K562 (cell line): ENCODE results near the gene TMEM151A. TPM values are rescaled to one million over a fixed set of nuclear protein-coding genes. Genes with fewer than 3 reads are reported as not detected.

ENCODE experiments used
- ATAC-seq: fragments of 200-7000 bp; cut with Tn5 transposase; 3 replicates; pipeline ENCODE4 v1.9.1; 2020; ENCODE audit warnings: moderate library complexity
- BruUV-seq: library from RNA; stranded (reverse); fragments of 400-500 nt; replicated peaks from 2 replicates; lab custom pipeline; 2021; lab: Mats Ljungman, UMichigan
- CTCF ChIA-PET: fragments of 300-600 bp; formaldehyde crosslinking; extraction: SDS; loops from one replicate; lab custom pipeline; 2021; ENCODE audit warnings: low intra/inter-chr PET ratio; lab: Yijun Ruan, JAX
- POLR2A ChIA-PET: fragments of 300-600, 350-650 bp; sonication (Branson Sonifier 250); formaldehyde crosslinking; extraction: SDS; loops from one replicate; lab custom pipeline; 2021; ENCODE audit warnings: antibody characterized with exemption, inconsistent platforms; lab: Yijun Ruan, JAX
- DNase-seq, 4 experiments: peaks; one replicate each; pipeline versions ENCODE4 v3.0.0 to v3.0.0-alpha.2; 2011 to 2018; ENCODE audit warnings: low spot score in 3 of 4, mixed read lengths in 3 of 4; ENCODE audit errors: extremely low read depth in 1 of 4
- FAIRE-seq: peaks from 2 replicates; lab custom pipeline; 2011; peaks lifted over from hg19 to GRCh38; lab: Jason Lieb, UNC
- H2AFZ ChIP-seq: 2 replicates; pipeline ENCODE4 v1.6.0; 2011; ENCODE audit warnings: low read depth, low read length, control low read depth, inconsistent platforms
- H3K27ac ChIP-seq: fragments of 200-600 bp; 3 replicates; pipeline ENCODE4 v1.8.0; 2011; ENCODE audit warnings: low read depth, mild to moderate bottlenecking, control low read depth, inconsistent platforms, low read length, moderate library complexity, mixed read lengths; ENCODE audit errors: extremely low read depth
- H3K27me3 ChIP-seq, 2 experiments: fragments of 300-600 bp in 1 of 2; 2 replicates in 1 of 2; 3 replicates in 1 of 2; pipeline versions ENCODE4 v1.6.0 to v1.8.0; 2011; ENCODE audit warnings: inconsistent platforms in 2 of 2, low read length in 2 of 2, mild to moderate bottlenecking in 1 of 2, mixed read lengths in 1 of 2, moderate library complexity in 1 of 2; ENCODE audit not compliant: control insufficient read depth in 2 of 2, insufficient read depth in 2 of 2
- H3K36me3 ChIP-seq: fragments of 300-600 bp; 3 replicates; pipeline ENCODE4 v1.8.0; 2011; ENCODE audit warnings: mild to moderate bottlenecking, low read length, inconsistent platforms; ENCODE audit not compliant: control insufficient read depth, insufficient read depth
- H3K4me1 ChIP-seq, 2 experiments: fragments of 200-600 bp in 1 of 2; replicated peaks in 1 of 2; 2 replicates in 1 of 2; 3 replicates in 1 of 2; pipeline versions ENCODE4 v1.5.1 to v1.8.0; 2011; ENCODE audit warnings: inconsistent platforms in 2 of 2, low read length in 2 of 2, mild to moderate bottlenecking in 1 of 2, mixed read lengths in 1 of 2, moderate library complexity in 1 of 2; ENCODE audit not compliant: control insufficient read depth in 2 of 2, insufficient read depth in 2 of 2
- H3K4me2 ChIP-seq: 2 replicates; pipeline ENCODE4 v1.6.1; 2011; ENCODE audit warnings: low read length, control low read depth, inconsistent platforms, mixed read lengths; ENCODE audit not compliant: insufficient read depth
- H3K4me3 ChIP-seq: fragments of 200-600 bp; sonication (generic), shearing (Covaris generic); 2 replicates; pipeline ENCODE4 v1.5.1; 2016; ENCODE audit warnings: control low read depth, inconsistent platforms
- H3K79me2 ChIP-seq: fragments of 200-600 bp; 3 replicates; pipeline ENCODE4 v1.8.0; 2011; ENCODE audit warnings: low read length, inconsistent platforms; ENCODE audit not compliant: control insufficient read depth, insufficient read depth
- H3K9ac ChIP-seq, 2 experiments: 2 replicates each; pipeline versions ENCODE4 v1.6.0 to v1.6.1; 2011; ENCODE audit warnings: low read depth in 2 of 2, low read length in 2 of 2, control low read depth in 1 of 2, inconsistent platforms in 1 of 2, mild to moderate bottlenecking in 1 of 2, mixed read lengths in 1 of 2; ENCODE audit not compliant: insufficient read depth in 1 of 2
- H3K9me1 ChIP-seq: one replicate; pipeline ENCODE4 v1.6.0; 2011; ENCODE audit warnings: inconsistent platforms, mild to moderate bottlenecking, low read length, moderate library complexity; ENCODE audit not compliant: control insufficient read depth, insufficient read depth
- H3K9me3 ChIP-seq: replicated peaks from 2 replicates; pipeline ENCODE4 v1.5.1; 2011; ENCODE audit warnings: low read depth, low read length, inconsistent platforms; ENCODE audit not compliant: control insufficient read depth, insufficient read depth
- H4K20me1 ChIP-seq: replicated peaks from 2 replicates; pipeline ENCODE4 v1.6.1; 2011; ENCODE audit warnings: low read length, inconsistent platforms, mixed read lengths; ENCODE audit not compliant: control insufficient read depth, insufficient read depth
- ARID2 ChIP-seq: fragments of 450-650 bp; IDR thresholded peaks from 2 replicates; pipeline ENCODE4 v1.6.1; 2017; ENCODE audit warnings: antibody characterized with exemption, mild to moderate bottlenecking
- DACH1 ChIP-seq: fragments of 450-650 bp; IDR thresholded peaks from 2 replicates; pipeline ENCODE4 v1.6.1; 2018; ENCODE audit not compliant: partially characterized antibody
- ETV5 ChIP-seq: sonication (generic); formaldehyde crosslinking; IDR thresholded peaks from 2 replicates; pipeline ENCODE4 v1.4.0; 2020; ENCODE audit warnings: low read depth, mild to moderate bottlenecking, missing genetic modification reagents
- HNRNPLL ChIP-seq: fragments of 200-400 bp; formaldehyde crosslinking; IDR thresholded peaks from 2 replicates; pipeline ENCODE4 v1.6.1; 2017; ENCODE audit warnings: low read length, low read depth, mild to moderate bottlenecking; ENCODE audit not compliant: poor library complexity, severe bottlenecking
- KDM4B ChIP-seq, 2 experiments: fragments of 450-650 bp in 1 of 2; sonication (generic) in 1 of 2; IDR thresholded peaks; 2 replicates each; pipeline ENCODE4 v1.6.1; 2016 to 2017; ENCODE audit warnings: borderline replicate concordance in 2 of 2, antibody characterized with exemption in 1 of 2, low read depth in 1 of 2, mild to moderate bottlenecking in 1 of 2
- PHF21A ChIP-seq: fragments of 450-650 bp; IDR thresholded peaks from 2 replicates; pipeline ENCODE4 v1.6.1; 2017; ENCODE audit warnings: low read depth, borderline replicate concordance
- PYGO2 ChIP-seq: fragments of 450-650 bp; IDR thresholded peaks from 2 replicates; pipeline ENCODE4 v1.6.1; 2016; ENCODE audit warnings: mild to moderate bottlenecking, missing genetic modification characterization, moderate library complexity, missing compliant biosample characterization
- SIRT6 ChIP-seq: IDR thresholded peaks from one replicate; pipeline ENCODE4 v1.6.1; 2012; ENCODE audit warnings: low read depth, mild to moderate bottlenecking, control low read depth, inconsistent platforms, low read length, moderate library complexity
- YBX1 ChIP-seq: fragments of 450-650 bp; IDR thresholded peaks from 2 replicates; pipeline ENCODE4 v1.7.1; 2016; ENCODE audit warnings: mild to moderate bottlenecking
- ZNF41 ChIP-seq: fragments of 250-450 bp; sonication (Bioruptor Pico); conservative IDR thresholded peaks from 2 replicates; pipeline ENCODE4 v1.4.0; 2020; ENCODE audit warnings: mild to moderate bottlenecking
- ZNF778 ChIP-seq: fragments of 450-650 bp; formaldehyde crosslinking; IDR thresholded peaks from 2 replicates; pipeline ENCODE4 v1.4.0; 2020; ENCODE audit warnings: mild to moderate bottlenecking, moderate library complexity
- WGBS: fragments of 100-300 bp; shearing (Covaris generic); methylation state at CpG from one replicate; pipeline ENCODE4 v1.1.6; 2016; ENCODE audit warnings: low coverage, mixed read lengths; ENCODE audit not compliant: insufficient coverage; ENCODE audit errors: missing lambda C conversion rate; 5-methylcytosine and 5-hydroxymethylcytosine counted together
- in situ Hi-C: fragments of 300-500 bp; cut with MboI; formaldehyde crosslinking; loops from 4 replicates; pipeline ENCODE4 v1.15.0; 2018; ENCODE audit warnings: inconsistent platforms, mixed read lengths
- intact Hi-C: fragments of 100-400 bp; cut with micrococcal nuclease; formaldehyde crosslinking; loops from 2 replicates; pipeline ENCODE4 v1.14.2; 2022
- polyA plus RNA-seq, 8 experiments: library from polyadenylated mRNA; depleted of rRNA in 4 of 8; stranded (reverse) in 5 of 8; unstranded in 3 of 8; fragments of >200 nt; fragmentation: Nextera tagmentation in 2 of 8; fragmentation: Illumina TruSeq in 1 of 8; extraction: Ambion mirVana in 2 of 8; extraction: Trizol in 1 of 8; gene quantifications; 2 replicates each; pipeline versions ENCODE4 v1.2.1 to v1.2.3, GENCODE V29; 2011 to 2014; ENCODE audit warnings: inconsistent platforms in 1 of 8, missing spikeins in 1 of 8
- total RNA-seq, 7 experiments: library from RNA; depleted of rRNA in 6 of 7; stranded (reverse); fragments of >200 nt in 6 of 7; fragmentation: Illumina TruSeq in 2 of 7; extraction: Trizol in 2 of 7; gene quantifications; 2 replicates each; pipeline versions ENCODE4 v1.2.1 to v1.2.3, GENCODE V29; 2011 to 2021; ENCODE audit warnings: low replicate concordance in 1 of 7
- TF ChIP-seq, protein P1 (sequence below): sonication (generic); formaldehyde crosslinking; IDR thresholded peaks from 2 replicates; pipeline ENCODE4 v1.8.0; 2023; ENCODE audit warnings: mild to moderate bottlenecking, missing genetic modification reagents
- TF ChIP-seq, protein P2 (sequence below): sonication (generic); formaldehyde crosslinking; IDR thresholded peaks from 2 replicates; pipeline ENCODE4 v1.8.1; 2023; ENCODE audit warnings: missing genetic modification reagents, mild to moderate bottlenecking, borderline replicate concordance
- TF ChIP-seq, protein P3 (sequence below): fragments of 450-650 bp; IDR thresholded peaks from 2 replicates; pipeline ENCODE4 v1.6.1; 2016; ENCODE audit warnings: low read depth, mild to moderate bottlenecking, moderate library complexity

The TMEM151A gene
- total and polyA plus RNA-seq, 9 of the 15 experiments (the other 6 are each of a cell fraction or from before 2014, with no cell fraction given), result not detected

DNA sequence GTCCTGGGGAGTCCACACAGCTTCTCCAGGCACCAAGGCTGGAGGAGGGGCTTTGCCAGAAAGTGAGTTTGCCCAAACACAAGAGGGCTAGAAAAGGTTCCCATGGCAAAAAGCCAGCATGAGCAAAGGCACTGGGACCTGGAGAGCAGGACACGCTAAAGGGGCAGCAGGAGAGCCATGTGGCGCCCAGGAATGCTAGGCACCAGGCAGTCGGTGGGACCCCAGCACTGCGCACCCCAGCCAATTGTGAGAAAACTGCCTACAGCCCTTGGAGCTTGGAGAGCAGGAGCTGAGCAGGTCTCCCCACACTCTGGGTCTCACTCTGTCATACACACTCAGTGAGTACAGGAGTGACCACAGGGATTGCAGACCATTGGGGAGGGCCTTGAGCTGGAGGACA is 28.5 kb upstream of the TMEM151A start:
- no peak for TF ChIP-seq PYGO2 (tag)
- TF ChIP-seq, protein P1, sequence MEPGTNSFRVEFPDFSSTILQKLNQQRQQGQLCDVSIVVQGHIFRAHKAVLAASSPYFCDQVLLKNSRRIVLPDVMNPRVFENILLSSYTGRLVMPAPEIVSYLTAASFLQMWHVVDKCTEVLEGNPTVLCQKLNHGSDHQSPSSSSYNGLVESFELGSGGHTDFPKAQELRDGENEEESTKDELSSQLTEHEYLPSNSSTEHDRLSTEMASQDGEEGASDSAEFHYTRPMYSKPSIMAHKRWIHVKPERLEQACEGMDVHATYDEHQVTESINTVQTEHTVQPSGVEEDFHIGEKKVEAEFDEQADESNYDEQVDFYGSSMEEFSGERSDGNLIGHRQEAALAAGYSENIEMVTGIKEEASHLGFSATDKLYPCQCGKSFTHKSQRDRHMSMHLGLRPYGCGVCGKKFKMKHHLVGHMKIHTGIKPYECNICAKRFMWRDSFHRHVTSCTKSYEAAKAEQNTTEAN (CRISPR knock-in tag), result no peak
- no peak for TF ChIP-seq ARID2
- no peak for TF ChIP-seq KDM4B (IDR thresholded peaks at IDR 0.05; ENCODE audit: borderline replicate concordance in 2 of 2, low read depth in 1 of 2)
- TF ChIP-seq ZNF41, result no peak
- TF ChIP-seq SIRT6, result no peak
- no peak for TF ChIP-seq DACH1
- no peak for TF ChIP-seq PHF21A
- TF ChIP-seq, protein P2, sequence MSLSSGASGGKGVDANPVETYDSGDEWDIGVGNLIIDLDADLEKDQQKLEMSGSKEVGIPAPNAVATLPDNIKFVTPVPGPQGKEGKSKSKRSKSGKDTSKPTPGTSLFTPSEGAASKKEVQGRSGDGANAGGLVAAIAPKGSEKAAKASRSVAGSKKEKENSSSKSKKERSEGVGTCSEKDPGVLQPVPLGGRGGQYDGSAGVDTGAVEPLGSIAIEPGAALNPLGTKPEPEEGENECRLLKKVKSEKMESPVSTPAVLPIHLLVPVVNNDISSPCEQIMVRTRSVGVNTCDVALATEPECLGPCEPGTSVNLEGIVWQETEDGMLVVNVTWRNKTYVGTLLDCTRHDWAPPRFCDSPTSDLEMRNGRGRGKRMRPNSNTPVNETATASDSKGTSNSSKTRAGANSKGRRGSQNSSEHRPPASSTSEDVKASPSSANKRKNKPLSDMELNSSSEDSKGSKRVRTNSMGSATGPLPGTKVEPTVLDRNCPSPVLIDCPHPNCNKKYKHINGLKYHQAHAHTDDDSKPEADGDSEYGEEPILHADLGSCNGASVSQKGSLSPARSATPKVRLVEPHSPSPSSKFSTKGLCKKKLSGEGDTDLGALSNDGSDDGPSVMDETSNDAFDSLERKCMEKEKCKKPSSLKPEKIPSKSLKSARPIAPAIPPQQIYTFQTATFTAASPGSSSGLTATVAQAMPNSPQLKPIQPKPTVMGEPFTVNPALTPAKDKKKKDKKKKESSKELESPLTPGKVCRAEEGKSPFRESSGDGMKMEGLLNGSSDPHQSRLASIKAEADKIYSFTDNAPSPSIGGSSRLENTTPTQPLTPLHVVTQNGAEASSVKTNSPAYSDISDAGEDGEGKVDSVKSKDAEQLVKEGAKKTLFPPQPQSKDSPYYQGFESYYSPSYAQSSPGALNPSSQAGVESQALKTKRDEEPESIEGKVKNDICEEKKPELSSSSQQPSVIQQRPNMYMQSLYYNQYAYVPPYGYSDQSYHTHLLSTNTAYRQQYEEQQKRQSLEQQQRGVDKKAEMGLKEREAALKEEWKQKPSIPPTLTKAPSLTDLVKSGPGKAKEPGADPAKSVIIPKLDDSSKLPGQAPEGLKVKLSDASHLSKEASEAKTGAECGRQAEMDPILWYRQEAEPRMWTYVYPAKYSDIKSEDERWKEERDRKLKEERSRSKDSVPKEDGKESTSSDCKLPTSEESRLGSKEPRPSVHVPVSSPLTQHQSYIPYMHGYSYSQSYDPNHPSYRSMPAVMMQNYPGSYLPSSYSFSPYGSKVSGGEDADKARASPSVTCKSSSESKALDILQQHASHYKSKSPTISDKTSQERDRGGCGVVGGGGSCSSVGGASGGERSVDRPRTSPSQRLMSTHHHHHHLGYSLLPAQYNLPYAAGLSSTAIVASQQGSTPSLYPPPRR (CRISPR knock-in tag), result no peak
- TF ChIP-seq YBX1, result no peak
- TF ChIP-seq, protein P3, sequence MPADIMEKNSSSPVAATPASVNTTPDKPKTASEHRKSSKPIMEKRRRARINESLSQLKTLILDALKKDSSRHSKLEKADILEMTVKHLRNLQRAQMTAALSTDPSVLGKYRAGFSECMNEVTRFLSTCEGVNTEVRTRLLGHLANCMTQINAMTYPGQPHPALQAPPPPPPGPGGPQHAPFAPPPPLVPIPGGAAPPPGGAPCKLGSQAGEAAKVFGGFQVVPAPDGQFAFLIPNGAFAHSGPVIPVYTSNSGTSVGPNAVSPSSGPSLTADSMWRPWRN, result no peak
- no peak for TF ChIP-seq ETV5 (CRISPR knock-in tag)
- TF ChIP-seq HNRNPLL, result no peak
- TF ChIP-seq ZNF778 (CRISPR knock-in tag), result no peak
- TF ChIP-seq, all 486 proteins: peak for 0
- H3K4me1 ChIP-seq, result peaks cover 2 to 40% of the 10 kb centered on the region in 2 experiments; a peak in 4 of 5 replicates
- H3K4me2 ChIP-seq, result no peak overlapping the region
- no peak for DNase-seq
- ChIA-PET POLR2A (interaction anchor here (0.6 to 1.7 kb wide), 3 partner anchors 8 to 158 kb away, joined by 3 to 4 read pairs (median 3); partner anchors contain the start of gene YIF1A), CTCF (no interaction called here)
- H3K9me3 ChIP-seq, result no peaks in the 10 kb centered on the region
- WGBS, result 91% methylated on average over 4 of the region's 4 CpGs
- H3K27me3 ChIP-seq, result no peaks in the 10 kb centered on the region
- no peak overlapping the region for H2AFZ ChIP-seq
- peaks cover 12% of the 10 kb centered on the region for H3K79me2 ChIP-seq
- no peak for FAIRE-seq
- intact Hi-C loops (no loop called here), in situ Hi-C loops (no loop called here)
- ATAC-seq, result no peak
- no TSS peak for BruUV-seq
- H3K9me1 ChIP-seq, result no peaks in the 10 kb centered on the region
- no peak overlapping the region; a peak in 1 of 4 replicates for H3K9ac ChIP-seq
- H3K27ac ChIP-seq, result no peak overlapping the region
- H3K4me3 ChIP-seq, result no peak overlapping the region
- H3K36me3 ChIP-seq, result peaks cover 73% of the 10 kb centered on the region
- no peaks in the 10 kb centered on the region; the same call in 1 of the 2 replicates for H4K20me1 ChIP-seq
